Neural cell (in vitro differentiated cells): ENCODE measurements around the gene CABP7. TPM values are rescaled to one million over a fixed set of nuclear protein-coding genes. Genes with fewer than 3 reads are reported as not detected.

Experiments used
- H2AFZ ChIP-seq: fragments of 200-600, 300-800 bp; sonication (generic), shearing (Covaris generic); 2 replicates; pipeline ENCODE4 v1.6.0; 2014; ENCODE audit warnings: low read depth, mild to moderate bottlenecking, antibody characterized with exemption, low read length, moderate library complexity
- H3F3A ChIP-seq: fragments of 200-600 bp; shearing (Covaris generic); 2 replicates; pipeline ENCODE4 v1.6.1; 2016; ENCODE audit warnings: mild to moderate bottlenecking, moderate library complexity, mixed read lengths, antibody characterized with exemption, low read length; ENCODE audit not compliant: insufficient read depth, poor library complexity, severe bottlenecking
- H3K27ac ChIP-seq: fragments of 200-600, 300-800 bp; sonication (generic), shearing (Covaris generic); 2 replicates; pipeline ENCODE4 v1.5.1; 2014; ENCODE audit warnings: mild to moderate bottlenecking, low read length, moderate library complexity
- H3K27me3 ChIP-seq: fragments of 300-800, 200-600 bp; sonication (generic), shearing (Covaris generic); 2 replicates; pipeline ENCODE4 v1.6.0; 2014; ENCODE audit warnings: mild to moderate bottlenecking, low read depth, low read length, moderate library complexity; ENCODE audit not compliant: insufficient read depth
- H3K36me3 ChIP-seq: fragments of 300-800, 200-600 bp; sonication (generic), shearing (Covaris generic); 2 replicates; pipeline ENCODE4 v1.5.1; 2014; ENCODE audit warnings: mild to moderate bottlenecking, antibody characterized with exemption, low read length, moderate library complexity; ENCODE audit not compliant: insufficient read depth
- H3K4me2 ChIP-seq: fragments of 300-800, 200-600 bp; sonication (generic), shearing (Covaris generic); 2 replicates; pipeline ENCODE4 v1.6.0; 2014; ENCODE audit warnings: mild to moderate bottlenecking, low read length
- H3K4me3 ChIP-seq: fragments of 300-800, 200-600 bp; sonication (generic), shearing (Covaris generic); 2 replicates; pipeline ENCODE4 v1.5.1; 2014; ENCODE audit warnings: mild to moderate bottlenecking, low read length, moderate library complexity
- H3K79me2 ChIP-seq: fragments of 200-600 bp; shearing (Covaris generic); replicated peaks from 2 replicates; pipeline ENCODE4 v1.6.0; 2014; ENCODE audit warnings: mild to moderate bottlenecking, low read length, moderate library complexity; ENCODE audit not compliant: insufficient read depth
- H3K9ac ChIP-seq: fragments of 300-800, 200-600 bp; sonication (generic), shearing (Covaris generic); 2 replicates; pipeline ENCODE4 v1.6.1; 2016; ENCODE audit warnings: mild to moderate bottlenecking, low read length, mixed read lengths
- H3K9me2 ChIP-seq: fragments of 200-600 bp; shearing (Covaris generic); 2 replicates; pipeline ENCODE4 v1.6.1; 2016; ENCODE audit warnings: mild to moderate bottlenecking, low read length, mixed read lengths; ENCODE audit not compliant: insufficient read depth
- H3K9me3 ChIP-seq: fragments of 200-600, 300-800 bp; sonication (generic), shearing (Covaris generic); 2 replicates; pipeline ENCODE4 v1.6.1; 2016; ENCODE audit warnings: mild to moderate bottlenecking, mixed run types, low read length, moderate library complexity, mixed read lengths
- H4K20me1 ChIP-seq: fragments of 200-600 bp; shearing (Covaris generic); 2 replicates; pipeline ENCODE4 v1.6.1; 2016; ENCODE audit warnings: mild to moderate bottlenecking, mixed run types; ENCODE audit not compliant: insufficient read depth
- EP300 ChIP-seq: fragments of 450-650 bp; conservative IDR thresholded peaks from 2 replicates; pipeline ENCODE4 v1.6.1; 2014; ENCODE audit warnings: antibody characterized with exemption, mild to moderate bottlenecking, moderate library complexity; ENCODE audit not compliant: poor library complexity, severe bottlenecking
- EZH2 ChIP-seq: fragments of 200-600, 300-800 bp; shearing (Covaris generic), sonication (generic); IDR thresholded peaks from 2 replicates; pipeline ENCODE4 v1.6.1; 2014; ENCODE audit warnings: antibody characterized with exemption, low read length, borderline replicate concordance, mild to moderate bottlenecking; ENCODE audit not compliant: insufficient read depth, poor library complexity, severe bottlenecking
- MXI1 ChIP-seq: fragments of 450-650 bp; conservative IDR thresholded peaks from 2 replicates; pipeline ENCODE4 v1.6.1; 2014; ENCODE audit warnings: antibody characterized with exemption, mild to moderate bottlenecking; ENCODE audit not compliant: poor library complexity, severe bottlenecking
- POLR2AphosphoS5 ChIP-seq: IDR thresholded peaks from 2 replicates; pipeline ENCODE4 v1.6.1; 2012
- RAD21 ChIP-seq: fragments of 450-650 bp; conservative IDR thresholded peaks from 2 replicates; pipeline ENCODE4 v1.6.1; 2014; ENCODE audit warnings: antibody characterized with exemption, mild to moderate bottlenecking, moderate library complexity
- SMC3 ChIP-seq: fragments of 450-650 bp; conservative IDR thresholded peaks from 2 replicates; pipeline ENCODE4 v1.6.1; 2014; ENCODE audit warnings: antibody characterized with exemption, mild to moderate bottlenecking, moderate library complexity; ENCODE audit not compliant: poor library complexity
- TAF1 ChIP-seq: IDR thresholded peaks from 2 replicates; pipeline ENCODE4 v1.6.1; 2012; ENCODE audit warnings: low read depth
- polyA plus RNA-seq: library from polyadenylated mRNA; depleted of rRNA; stranded (reverse); fragments of >200 nt; gene quantifications from 2 replicates; pipeline ENCODE4 v1.2.3, GENCODE V29; 2014
- TF ChIP-seq, protein P1 (sequence below): fragments of 450-650 bp; IDR thresholded peaks from 2 replicates; pipeline ENCODE4 v1.5.1; 2014; ENCODE audit warnings: antibody characterized with exemption, mild to moderate bottlenecking, moderate library complexity; ENCODE audit not compliant: poor library complexity, severe bottlenecking
- TF ChIP-seq, protein P2 (sequence below): IDR thresholded peaks from 2 replicates; pipeline ENCODE4 v1.6.1; 2012; ENCODE audit warnings: borderline replicate concordance

Gene CABP7
- polyA plus RNA-seq, 1 donor from 2014 or later = 0.67 TPM

DNA sequence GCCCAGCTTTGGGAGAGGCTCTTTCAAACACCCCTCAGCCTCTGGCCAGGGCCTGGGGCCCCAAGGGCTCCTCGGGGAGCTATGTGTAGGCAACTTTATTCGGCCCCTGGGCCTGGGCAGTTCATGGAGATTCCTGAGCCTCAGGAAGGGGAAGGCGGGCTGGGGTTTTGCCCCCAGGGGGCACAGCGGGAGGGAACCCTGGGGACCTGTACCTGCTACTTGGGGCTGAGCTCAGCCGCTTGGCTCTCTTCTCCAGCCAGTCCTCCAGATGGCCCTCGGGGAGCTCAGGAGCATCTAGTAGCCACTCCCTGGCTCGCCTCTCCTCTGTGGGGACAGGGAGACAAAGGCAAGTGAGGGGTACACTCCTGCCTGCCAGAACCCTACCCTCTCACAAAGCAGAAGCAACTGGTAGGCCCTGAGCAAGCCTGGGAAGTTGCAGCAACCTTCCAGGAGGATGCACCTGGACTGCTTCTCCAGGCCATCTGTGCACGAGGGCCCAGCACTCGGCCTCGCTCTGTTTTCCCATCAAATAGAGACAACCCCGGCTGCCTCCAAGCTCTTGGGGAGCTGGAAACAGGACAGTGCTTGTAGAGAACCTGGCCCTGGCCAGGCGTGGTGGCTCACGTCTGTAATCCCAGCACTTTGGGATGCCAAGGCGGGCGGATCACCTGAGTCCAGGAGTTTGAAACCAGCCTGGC lies 18.5 kb downstream of the CABP7 start:
- Histone ChIP-seq H3K4me2 (no peak overlapping the region), H3K27me3 (no peaks in the 10 kb centered on the region), H4K20me1 (no peaks in the 10 kb centered on the region), H2AFZ (no peak overlapping the region), H3K9me2 (no peaks in the 10 kb centered on the region), H3F3A (no peaks in the 10 kb centered on the region), H3K79me2 (no peaks in the 10 kb centered on the region), H3K9ac (no peak overlapping the region), H3K4me3 (no peak overlapping the region), H3K36me3 (no peaks in the 10 kb centered on the region), H3K27ac (no peak overlapping the region), H3K9me3 (no peaks in the 10 kb centered on the region)
- TF ChIP-seq TAF1 (no peak), MXI1 (no peak), SMC3 (no peak)

DNA sequence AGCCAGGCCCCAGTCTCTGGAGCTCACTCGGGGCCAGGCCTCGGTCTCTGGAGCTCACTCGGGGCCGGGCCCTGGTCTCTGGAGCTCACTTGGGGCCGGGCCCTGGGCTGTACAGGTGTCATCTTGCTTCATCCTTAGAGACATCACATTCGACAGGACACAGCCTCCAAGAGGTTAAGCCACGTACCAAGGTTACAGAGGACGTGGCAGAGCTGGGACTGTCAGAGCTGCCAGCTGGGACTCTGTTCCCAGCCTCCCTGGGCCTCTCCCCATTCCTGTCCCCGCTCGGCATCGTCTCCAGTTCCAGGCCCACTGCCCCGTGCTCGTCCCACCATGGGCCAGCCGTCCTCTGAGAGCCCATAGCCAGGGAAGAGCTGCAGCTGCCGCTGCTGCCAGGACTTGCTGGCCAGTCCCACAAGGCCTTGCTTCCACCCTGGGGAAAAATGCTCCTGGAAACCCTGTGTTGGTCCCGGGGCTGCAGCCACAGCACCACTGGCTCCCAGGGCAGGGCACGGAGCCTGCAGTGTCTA lies 19.6 kb downstream of the CABP7 start:
- no peak for TF ChIP-seq POLR2AphosphoS5
- TF ChIP-seq MXI1 = no peak
- TF ChIP-seq, protein P1, sequence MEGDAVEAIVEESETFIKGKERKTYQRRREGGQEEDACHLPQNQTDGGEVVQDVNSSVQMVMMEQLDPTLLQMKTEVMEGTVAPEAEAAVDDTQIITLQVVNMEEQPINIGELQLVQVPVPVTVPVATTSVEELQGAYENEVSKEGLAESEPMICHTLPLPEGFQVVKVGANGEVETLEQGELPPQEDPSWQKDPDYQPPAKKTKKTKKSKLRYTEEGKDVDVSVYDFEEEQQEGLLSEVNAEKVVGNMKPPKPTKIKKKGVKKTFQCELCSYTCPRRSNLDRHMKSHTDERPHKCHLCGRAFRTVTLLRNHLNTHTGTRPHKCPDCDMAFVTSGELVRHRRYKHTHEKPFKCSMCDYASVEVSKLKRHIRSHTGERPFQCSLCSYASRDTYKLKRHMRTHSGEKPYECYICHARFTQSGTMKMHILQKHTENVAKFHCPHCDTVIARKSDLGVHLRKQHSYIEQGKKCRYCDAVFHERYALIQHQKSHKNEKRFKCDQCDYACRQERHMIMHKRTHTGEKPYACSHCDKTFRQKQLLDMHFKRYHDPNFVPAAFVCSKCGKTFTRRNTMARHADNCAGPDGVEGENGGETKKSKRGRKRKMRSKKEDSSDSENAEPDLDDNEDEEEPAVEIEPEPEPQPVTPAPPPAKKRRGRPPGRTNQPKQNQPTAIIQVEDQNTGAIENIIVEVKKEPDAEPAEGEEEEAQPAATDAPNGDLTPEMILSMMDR = no peak
- TF ChIP-seq TAF1 = no peak
- TF ChIP-seq, protein P2, sequence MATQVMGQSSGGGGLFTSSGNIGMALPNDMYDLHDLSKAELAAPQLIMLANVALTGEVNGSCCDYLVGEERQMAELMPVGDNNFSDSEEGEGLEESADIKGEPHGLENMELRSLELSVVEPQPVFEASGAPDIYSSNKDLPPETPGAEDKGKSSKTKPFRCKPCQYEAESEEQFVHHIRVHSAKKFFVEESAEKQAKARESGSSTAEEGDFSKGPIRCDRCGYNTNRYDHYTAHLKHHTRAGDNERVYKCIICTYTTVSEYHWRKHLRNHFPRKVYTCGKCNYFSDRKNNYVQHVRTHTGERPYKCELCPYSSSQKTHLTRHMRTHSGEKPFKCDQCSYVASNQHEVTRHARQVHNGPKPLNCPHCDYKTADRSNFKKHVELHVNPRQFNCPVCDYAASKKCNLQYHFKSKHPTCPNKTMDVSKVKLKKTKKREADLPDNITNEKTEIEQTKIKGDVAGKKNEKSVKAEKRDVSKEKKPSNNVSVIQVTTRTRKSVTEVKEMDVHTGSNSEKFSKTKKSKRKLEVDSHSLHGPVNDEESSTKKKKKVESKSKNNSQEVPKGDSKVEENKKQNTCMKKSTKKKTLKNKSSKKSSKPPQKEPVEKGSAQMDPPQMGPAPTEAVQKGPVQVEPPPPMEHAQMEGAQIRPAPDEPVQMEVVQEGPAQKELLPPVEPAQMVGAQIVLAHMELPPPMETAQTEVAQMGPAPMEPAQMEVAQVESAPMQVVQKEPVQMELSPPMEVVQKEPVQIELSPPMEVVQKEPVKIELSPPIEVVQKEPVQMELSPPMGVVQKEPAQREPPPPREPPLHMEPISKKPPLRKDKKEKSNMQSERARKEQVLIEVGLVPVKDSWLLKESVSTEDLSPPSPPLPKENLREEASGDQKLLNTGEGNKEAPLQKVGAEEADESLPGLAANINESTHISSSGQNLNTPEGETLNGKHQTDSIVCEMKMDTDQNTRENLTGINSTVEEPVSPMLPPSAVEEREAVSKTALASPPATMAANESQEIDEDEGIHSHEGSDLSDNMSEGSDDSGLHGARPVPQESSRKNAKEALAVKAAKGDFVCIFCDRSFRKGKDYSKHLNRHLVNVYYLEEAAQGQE = no peak
- TF ChIP-seq EZH2 = no peak
- no peak for TF ChIP-seq SMC3
- TF ChIP-seq EP300 = no peak
- TF ChIP-seq RAD21 = no peak
- H3K36me3 ChIP-seq = no peaks in the 10 kb centered on the region

More for the DNA sequence above, 19.6 kb downstream of the CABP7 start:
- Histone ChIP-seq H3F3A (no peaks in the 10 kb centered on the region), H3K27me3 (no peaks in the 10 kb centered on the region), H3K9ac (no peak overlapping the region), H3K9me3 (no peaks in the 10 kb centered on the region), H2AFZ (no peak overlapping the region), H3K79me2 (no peaks in the 10 kb centered on the region), H3K27ac (no peak overlapping the region), H3K9me2 (no peaks in the 10 kb centered on the region), H3K4me3 (no peak overlapping the region), H3K4me2 (no peak overlapping the region), H4K20me1 (no peaks in the 10 kb centered on the region)
